ENCODE measurements around the gene GABRR3.

The GABRR3 gene

GRCh38 chr3:97940034-97940433 lies 95.1 kb downstream of the GABRR3 start:
- H3K9ac ChIP-seq (ENCODE audit: low read length): no peak overlapping the region
- H3K27me3 ChIP-seq (ENCODE audit: insufficient read depth, low read length): no peaks in the 10 kb centered on the region
- no peaks in the 10 kb centered on the region for H3K9me3 ChIP-seq (ENCODE audit: low read length)
- no peak for TF ChIP-seq CTCF (IDR thresholded peaks at IDR 0.05; ENCODE audit: low read length)
- TF ChIP-seq EZH2 (IDR thresholded peaks at IDR 0.05; ENCODE audit: borderline replicate concordance, low read length): no peak
- no peaks in the 10 kb centered on the region for H3K4me1 ChIP-seq (ENCODE audit: insufficient read depth, low read length, severe bottlenecking)
- H3K9me2 ChIP-seq (ENCODE audit: low read depth, low read length): no peaks in the 10 kb centered on the region
- no peaks in the 10 kb centered on the region for H4K20me1 ChIP-seq (ENCODE audit: insufficient read depth, low read length)
- no peak overlapping the region for H3K27ac ChIP-seq (ENCODE audit: low read depth, low read length, poor library complexity, severe bottlenecking)
- H3K4me2 ChIP-seq (ENCODE audit: low read length): no peak overlapping the region
- H3K79me2 ChIP-seq (ENCODE audit: insufficient read depth, low read length): no peaks in the 10 kb centered on the region
- H3K36me3 ChIP-seq (ENCODE audit: insufficient read depth, low read length): peaks cover 28% of the 10 kb centered on the region
- no peaks in the 10 kb centered on the region for H3F3A ChIP-seq (ENCODE audit: insufficient read depth, low read length)
- no peak overlapping the region for H3K4me3 ChIP-seq (ENCODE audit: low read depth, low read length, poor library complexity, severe bottlenecking)
- no peak overlapping the region for H2AFZ ChIP-seq (ENCODE audit: low read length)

GRCh38 chr3:97939401-97939800 lies 95.7 kb downstream of the GABRR3 start:
- no peaks in the 10 kb centered on the region for H3K4me1 ChIP-seq (ENCODE audit: insufficient read depth, low read length, severe bottlenecking)
- no peaks in the 10 kb centered on the region for H3K9me2 ChIP-seq (ENCODE audit: low read depth, low read length)
- no peaks in the 10 kb centered on the region for H3K9me3 ChIP-seq (ENCODE audit: low read length)
- H3K79me2 ChIP-seq (ENCODE audit: insufficient read depth, low read length): no peaks in the 10 kb centered on the region
- H3K4me2 ChIP-seq (ENCODE audit: low read length): no peak overlapping the region
- H3F3A ChIP-seq (ENCODE audit: insufficient read depth, low read length): no peaks in the 10 kb centered on the region
- TF ChIP-seq CTCF (IDR thresholded peaks at IDR 0.05; ENCODE audit: low read length) (no peak), EZH2 (IDR thresholded peaks at IDR 0.05; ENCODE audit: borderline replicate concordance, low read length) (no peak)
- H3K27ac ChIP-seq (ENCODE audit: low read depth, low read length, poor library complexity, severe bottlenecking): no peak overlapping the region
- H3K4me3 ChIP-seq (ENCODE audit: low read depth, low read length, poor library complexity, severe bottlenecking): no peak overlapping the region
- H4K20me1 ChIP-seq (ENCODE audit: insufficient read depth, low read length): no peaks in the 10 kb centered on the region
- no peak overlapping the region for H3K9ac ChIP-seq (ENCODE audit: low read length)
- peaks cover 22% of the 10 kb centered on the region; the same call in 1 of the 2 replicates for H3K36me3 ChIP-seq (ENCODE audit: insufficient read depth, low read length)
- H3K27me3 ChIP-seq (ENCODE audit: insufficient read depth, low read length): no peaks in the 10 kb centered on the region
- no peak overlapping the region for H2AFZ ChIP-seq (ENCODE audit: low read length)

DNA sequence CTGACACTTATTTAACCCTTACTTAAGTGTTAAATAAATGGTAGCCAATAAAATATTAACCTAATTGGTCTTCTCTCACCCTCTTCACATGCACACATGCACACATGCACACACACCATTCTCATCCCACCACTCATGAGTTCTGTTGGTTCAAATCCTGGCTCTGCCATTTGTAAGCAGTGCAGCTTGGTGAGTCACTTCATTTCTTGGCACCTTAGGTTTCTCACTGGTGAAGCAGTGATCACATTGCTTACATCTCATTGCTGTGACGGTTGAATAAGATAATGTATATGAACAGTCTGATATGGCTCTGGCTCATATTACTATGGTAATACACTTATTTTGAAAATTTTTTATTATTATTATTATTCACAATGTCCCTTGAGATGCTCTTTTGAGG lies 96.7 kb downstream of the GABRR3 start:
- Histone ChIP-seq H3K79me2 (ENCODE audit: insufficient read depth, low read length) (no peaks in the 10 kb centered on the region), H3K9me3 (ENCODE audit: low read length) (no peaks in the 10 kb centered on the region), H3K27ac (ENCODE audit: low read depth, low read length, poor library complexity, severe bottlenecking) (no peak overlapping the region), H3K4me2 (ENCODE audit: low read length) (no peak overlapping the region), H2AFZ (ENCODE audit: low read length) (no peak overlapping the region), H3K27me3 (ENCODE audit: insufficient read depth, low read length) (no peaks in the 10 kb centered on the region), H3F3A (ENCODE audit: insufficient read depth, low read length) (no peaks in the 10 kb centered on the region), H3K4me3 (ENCODE audit: low read depth, low read length, poor library complexity, severe bottlenecking) (no peak overlapping the region), H3K4me1 (ENCODE audit: insufficient read depth, low read length, severe bottlenecking) (no peaks in the 10 kb centered on the region), H3K9ac (ENCODE audit: low read length) (no peak overlapping the region), H3K9me2 (ENCODE audit: low read depth, low read length) (no peaks in the 10 kb centered on the region), H3K36me3 (ENCODE audit: insufficient read depth, low read length) (peaks cover 14% of the 10 kb centered on the region; the same call in 1 of the 2 replicates), H4K20me1 (ENCODE audit: insufficient read depth, low read length) (no peaks in the 10 kb centered on the region)
- TF ChIP-seq EZH2 (IDR thresholded peaks at IDR 0.05; ENCODE audit: borderline replicate concordance, low read length): no peak
- TF ChIP-seq CTCF (IDR thresholded peaks at IDR 0.05; ENCODE audit: low read length): no peak
